Naive thymus-derived CD4-positive, alpha-beta T cell (primary cell): ENCODE data around the gene SLC10A1. TPM values are rescaled to one million over a fixed set of nuclear protein-coding genes. Genes with fewer than 3 reads are reported as not detected.
"Not testable (repeated sequence)": the region's sequence is repeated elsewhere in the genome, so short reads cannot be mapped to it uniquely, and the experiment has no call there.

Experiments used
- ATAC-seq: fragments of 150-1000 bp; cut with Tn5 transposase; 2 replicates; pipeline ENCODE4 v1.10.0; 2021; ENCODE audit warnings: mild to moderate bottlenecking, moderate library complexity
- CTCF ChIA-PET: fragments of 350-600 bp; sonication (Branson Sonifier 250); formaldehyde crosslinking; loops from one replicate; lab custom pipeline; 2021; ENCODE audit warnings: antibody characterized with exemption; lab: Charles Lee
- POLR2A ChIA-PET: fragments of 350-600 bp; sonication (Branson Sonifier 250); formaldehyde crosslinking; loops from one replicate; lab custom pipeline; 2021; ENCODE audit warnings: antibody characterized with exemption, inconsistent platforms; lab: Charles Lee
- DNase-seq, 9 donors: peaks; one replicate each; pipeline versions ENCODE4 v3.0.0 to v3.0.0-alpha.2; 2020 to 2022; ENCODE audit warnings: mixed read lengths in 1 of 9
- H3K27ac ChIP-seq: one replicate; pipeline ENCODE4 v1.7.0; 2013; ENCODE audit warnings: mild to moderate bottlenecking, low read depth, low read length, moderate library complexity
- H3K27me3 ChIP-seq, 2 donors: one replicate each; pipeline ENCODE4 v1.7.0; 2013; ENCODE audit warnings: low read length in 2 of 2, mild to moderate bottlenecking in 2 of 2, moderate library complexity in 2 of 2; ENCODE audit not compliant: control insufficient read depth in 2 of 2, insufficient read depth in 2 of 2
- H3K36me3 ChIP-seq, 3 experiments: 1 replicate in 2 of 3; 2 replicates in 1 of 3; pipeline ENCODE4 v1.7.0; 2013; ENCODE audit warnings: low read length in 3 of 3, mild to moderate bottlenecking in 3 of 3, moderate library complexity in 1 of 3; ENCODE audit not compliant: insufficient read depth in 3 of 3, control insufficient read depth in 2 of 3
- H3K4me1 ChIP-seq, 2 donors: one replicate each; pipeline ENCODE4 v1.7.0; 2013; ENCODE audit warnings: low read length in 2 of 2, mild to moderate bottlenecking in 2 of 2, moderate library complexity in 1 of 2; ENCODE audit not compliant: control insufficient read depth in 2 of 2, insufficient read depth in 2 of 2
- H3K4me3 ChIP-seq: 2 replicates; pipeline ENCODE4 v1.7.0; 2013; ENCODE audit warnings: mild to moderate bottlenecking, low read length
- H3K9me3 ChIP-seq, 3 experiments: 1 replicate in 2 of 3; 2 replicates in 1 of 3; pipeline ENCODE4 v1.7.0; 2013; ENCODE audit warnings: low read length in 3 of 3; ENCODE audit not compliant: control insufficient read depth in 2 of 3
- H3K27ac Mint-ChIP-seq, 9 donors: one replicate each; pipeline ENCODE4 v1.8.0; 2020 to 2022; ENCODE audit warnings: mixed read lengths in 9 of 9, mild to moderate bottlenecking in 8 of 9, moderate library complexity in 5 of 9, inconsistent platforms in 2 of 9
- H3K27me3 Mint-ChIP-seq, 5 donors: one replicate each; pipeline ENCODE4 v1.8.0; 2021 to 2022; ENCODE audit warnings: mixed read lengths in 5 of 5, mild to moderate bottlenecking in 1 of 5
- H3K36me3 Mint-ChIP-seq, 5 donors: one replicate each; pipeline ENCODE4 v1.8.0; 2020 to 2022; ENCODE audit warnings: mixed read lengths in 5 of 5, mild to moderate bottlenecking in 3 of 5, inconsistent platforms in 1 of 5
- H3K4me1 Mint-ChIP-seq, 7 donors: one replicate each; pipeline ENCODE4 v1.8.0; 2020 to 2022; ENCODE audit warnings: mixed read lengths in 7 of 7, mild to moderate bottlenecking in 3 of 7, inconsistent platforms in 1 of 7
- H3K4me3 Mint-ChIP-seq, 10 donors: one replicate each; pipeline ENCODE4 v1.8.0; 2020 to 2022; ENCODE audit warnings: mild to moderate bottlenecking in 10 of 10, mixed read lengths in 10 of 10, moderate library complexity in 6 of 10, inconsistent platforms in 2 of 10
- H3K9me3 Mint-ChIP-seq, 11 donors: one replicate each; pipeline ENCODE4 v1.8.0; 2020 to 2022; ENCODE audit warnings: mixed read lengths in 11 of 11, mild to moderate bottlenecking in 4 of 11, inconsistent platforms in 1 of 11, moderate library complexity in 1 of 11
- intact Hi-C, 2 donors: fragments of 100-400 bp; cut with micrococcal nuclease; formaldehyde crosslinking; loops; one replicate each; pipeline ENCODE4 v1.15.1; 2023
- polyA plus RNA-seq, 2 donors: library from polyadenylated mRNA; unstranded; fragments of 300-500 nt; fragmentation: Illumina TruSeq; gene quantifications; one replicate each; pipeline ENCODE4 v1.2.3, GENCODE V29; 2021
- total RNA-seq, 6 experiments: library from RNA in 5 of 6; stranded (reverse) in 5 of 6; gene quantifications; 1 replicate in 5 of 6; 2 replicates in 1 of 6; pipeline ENCODE4 v1.2.3 and lab custom pipeline; 2021 to 2026

Gene SLC10A1
- total and polyA plus RNA-seq, 7 experiments from 2014 or later: 0.14 TPM; not detected in 6

DNA sequence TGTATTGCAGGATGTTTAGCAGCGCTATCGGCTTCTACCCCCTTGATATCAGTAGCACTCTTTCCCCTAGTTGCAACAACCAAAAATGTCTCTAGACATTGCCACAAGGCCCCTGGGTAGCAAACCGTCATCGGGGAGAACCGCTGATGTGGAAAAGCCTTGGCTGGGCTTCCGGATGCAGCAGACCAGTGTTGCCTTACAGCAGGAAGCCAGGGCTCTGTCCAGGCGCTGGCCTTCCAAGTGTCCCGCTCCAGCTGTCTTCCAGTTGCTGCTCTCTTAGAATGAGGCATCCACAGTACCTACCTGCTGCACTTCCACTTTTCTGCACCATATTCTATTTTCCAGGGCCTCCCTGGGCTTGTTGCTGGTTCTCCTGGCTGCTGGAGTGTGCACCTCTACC lies 22.6 kb upstream of the SLC10A1 start:
- Mint-ChIP-seq H3K4me1 (peaks cover 0 to 4% (median 3%) of the 10 kb centered on the region in 7 donors), H3K4me3 (no peak overlapping the region), H3K27me3 (peaks cover 0 to 7% (median 4%) of the 10 kb centered on the region in 5 donors), H3K9me3 (no peaks in the 10 kb centered on the region), H3K36me3 (no peaks in the 10 kb centered on the region), H3K27ac (no peak overlapping the region)
- H3K27me3 ChIP-seq: no peaks in the 10 kb centered on the region
- H3K27ac ChIP-seq: no peak overlapping the region
- H3K36me3 ChIP-seq: no peaks in the 10 kb centered on the region
- intact Hi-C loops: loop anchor here (2.0 to 10.0 kb wide), 6 partner anchors 85 to 989 kb away; partner anchors contain the start of gene MAP3K9 (in 1 of the 2)
- no peaks in the 10 kb centered on the region for H3K9me3 ChIP-seq
- DNase-seq (no peak), ATAC-seq (no peak)
- POLR2A ChIA-PET: no interaction called here
- H3K4me1 ChIP-seq: no peaks in the 10 kb centered on the region
- CTCF ChIA-PET: no interaction called here
- H3K4me3 ChIP-seq: no peak overlapping the region

DNA sequence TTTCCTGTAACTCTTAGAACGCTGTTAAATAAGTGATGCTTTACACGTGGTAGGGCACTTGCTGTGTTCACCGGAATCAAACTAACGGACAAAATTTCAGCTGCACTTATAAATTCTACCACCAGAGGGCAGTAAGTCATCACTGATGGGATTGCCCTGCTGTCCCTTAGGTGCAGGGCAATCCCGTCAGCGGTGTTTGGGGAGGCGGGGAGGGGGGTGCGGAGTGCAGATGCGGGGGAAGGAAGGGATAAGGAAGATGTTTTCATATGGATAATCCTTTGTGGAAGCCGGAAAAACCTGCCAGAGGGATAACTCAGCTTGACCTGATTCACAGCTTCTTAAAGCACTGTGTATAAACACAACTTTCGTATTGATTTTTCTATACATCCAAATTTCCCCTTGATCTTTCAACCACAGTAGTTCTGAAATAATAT lies 21.7 kb upstream of the SLC10A1 start:
- Mint-ChIP-seq H3K36me3 (no peaks in the 10 kb centered on the region), H3K27ac (no peak overlapping the region), H3K4me3 (no peak overlapping the region), H3K27me3 (peaks cover 0 to 8% (median 4%) of the 10 kb centered on the region in 5 donors), H3K9me3 (no peaks in the 10 kb centered on the region), H3K4me1 (peaks cover 0 to 4% (median 3%) of the 10 kb centered on the region in 7 donors)
- Histone ChIP-seq H3K36me3 (no peaks in the 10 kb centered on the region), H3K27ac (no peak overlapping the region), H3K27me3 (no peaks in the 10 kb centered on the region), H3K4me1 (no peaks in the 10 kb centered on the region), H3K9me3 (no peaks in the 10 kb centered on the region), H3K4me3 (no peak overlapping the region)
- ChIA-PET CTCF (interaction anchor here (1.2 kb wide), 1 partner anchor 209 kb away, joined by 4 read pairs; no protein-coding TSS in a partner anchor), POLR2A (no interaction called here)
- DNase-seq: peak; percentile 16 to 76 (median 53)
- ATAC-seq: peak; percentile 84
- intact Hi-C loops: loop anchor here (1.0 to 10.0 kb wide), 10 partner anchors 84 to 999 kb away; partner anchors contain the start of gene MAP3K9 (in 1 of the 2)

- Mint-ChIP-seq H3K36me3 (no peaks in the 10 kb centered on the region), H3K27me3 (peaks cover 0 to 10% (median 4%) of the 10 kb centered on the region in 5 donors), H3K4me3 (no peak overlapping the region), H3K4me1 (peaks cover 0 to 4% (median 3%) of the 10 kb centered on the region in 7 donors), H3K27ac (no peak overlapping the region), H3K9me3 (no peaks in the 10 kb centered on the region)
- no peak for ATAC-seq
- Histone ChIP-seq H3K9me3 (no peaks in the 10 kb centered on the region), H3K27me3 (no peaks in the 10 kb centered on the region), H3K27ac (no peak overlapping the region), H3K4me1 (no peaks in the 10 kb centered on the region), H3K36me3 (no peaks in the 10 kb centered on the region), H3K4me3 (no peak overlapping the region)
- no peak for DNase-seq
- ChIA-PET CTCF (no interaction called here), POLR2A (no interaction called here)
- intact Hi-C loops: loop anchor here (5.0 to 10.0 kb wide), 5 partner anchors 81 to 899 kb away; no protein-coding TSS in a partner anchor
Measured at GRCh38 chr14:69816216-69816615, 19.2 kb upstream of the SLC10A1 start.

GRCh38 chr14:69815556-69815955 lies 18.5 kb upstream of the SLC10A1 start:
- ChIA-PET CTCF (no interaction called here), POLR2A (no interaction called here)
- Histone ChIP-seq H3K4me3 (no peak overlapping the region), H3K27ac (no peak overlapping the region), H3K4me1 (no peaks in the 10 kb centered on the region), H3K9me3 (no peaks in the 10 kb centered on the region), H3K27me3 (no peaks in the 10 kb centered on the region), H3K36me3 (no peaks in the 10 kb centered on the region)
- Mint-ChIP-seq H3K9me3 (peaks cover 0 to 3% (median 0%) of the 10 kb centered on the region in 11 donors), H3K27me3 (peaks cover 0 to 8% (median 4%) of the 10 kb centered on the region in 5 donors), H3K4me3 (no peak overlapping the region), H3K27ac (no peak overlapping the region), H3K36me3 (no peaks in the 10 kb centered on the region), H3K4me1 (peaks cover 0 to 4% (median 3%) of the 10 kb centered on the region in 7 donors)
- no peak for ATAC-seq
- intact Hi-C loops: loop anchor here (5.0 to 10.0 kb wide), 5 partner anchors 81 to 899 kb away; no protein-coding TSS in a partner anchor
- DNase-seq: no peak

- Histone ChIP-seq H3K36me3 (no peaks in the 10 kb centered on the region), H3K4me3 (no peak overlapping the region), H3K27ac (no peak overlapping the region), H3K4me1 (no peaks in the 10 kb centered on the region), H3K27me3 (no peaks in the 10 kb centered on the region), H3K9me3 (no peaks in the 10 kb centered on the region)
- Mint-ChIP-seq H3K9me3 (peaks cover 0 to 3% (median 0%) of the 10 kb centered on the region in 11 donors), H3K4me1 (peaks cover 0 to 4% (median 3%) of the 10 kb centered on the region in 7 donors), H3K4me3 (no peak overlapping the region), H3K27ac (no peak overlapping the region), H3K27me3 (peaks cover 0 to 8% (median 4%) of the 10 kb centered on the region in 5 donors), H3K36me3 (no peaks in the 10 kb centered on the region)
- ATAC-seq (no peak), DNase-seq (no peak)
- intact Hi-C loops: loop anchor here in 1 of 2 donors (10.0 kb wide), 3 partner anchors 80 to 900 kb away; no protein-coding TSS in a partner anchor
- ChIA-PET CTCF (no interaction called here), POLR2A (interaction anchor here (0.8 kb wide), 1 partner anchor 28 kb away, joined by 3 read pairs; no protein-coding TSS in a partner anchor)
Measured at GRCh38 chr14:69814397-69814796, 17.4 kb upstream of the SLC10A1 start.

DNA sequence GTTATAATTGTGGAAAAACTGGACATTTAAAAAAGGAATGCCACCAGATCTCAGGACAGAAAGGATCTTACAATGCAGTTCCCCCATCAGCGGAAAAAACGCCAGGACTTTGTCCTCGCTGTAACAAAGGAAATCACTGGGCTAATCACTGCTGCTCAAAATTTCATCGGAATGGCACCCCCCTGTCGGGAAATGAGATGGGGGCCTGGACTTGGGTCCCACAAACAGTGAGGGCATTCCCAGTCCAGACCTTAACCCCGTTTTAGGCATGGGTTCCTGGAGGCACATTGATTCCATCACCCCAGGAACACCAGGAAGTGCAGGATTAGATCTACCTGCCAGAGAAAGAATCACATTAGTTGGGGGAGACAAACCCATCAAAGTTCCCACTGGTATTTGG lies 16.3 kb upstream of the SLC10A1 start:
- H3K9me3 ChIP-seq, H3K9me3 Mint-ChIP-seq, DNase-seq, CTCF ChIA-PET, H3K36me3 Mint-ChIP-seq, H3K27me3 ChIP-seq, H3K27ac ChIP-seq, H3K4me1 Mint-ChIP-seq, ATAC-seq, H3K27me3 Mint-ChIP-seq, H3K36me3 ChIP-seq, H3K4me3 Mint-ChIP-seq, H3K4me1 ChIP-seq, H3K27ac Mint-ChIP-seq, POLR2A ChIA-PET, H3K4me3 ChIP-seq: not testable (repeated sequence)
- intact Hi-C loops: loop anchor here in 1 of 2 donors (10.0 kb wide), 3 partner anchors 79 to 901 kb away; no protein-coding TSS in a partner anchor

DNA sequence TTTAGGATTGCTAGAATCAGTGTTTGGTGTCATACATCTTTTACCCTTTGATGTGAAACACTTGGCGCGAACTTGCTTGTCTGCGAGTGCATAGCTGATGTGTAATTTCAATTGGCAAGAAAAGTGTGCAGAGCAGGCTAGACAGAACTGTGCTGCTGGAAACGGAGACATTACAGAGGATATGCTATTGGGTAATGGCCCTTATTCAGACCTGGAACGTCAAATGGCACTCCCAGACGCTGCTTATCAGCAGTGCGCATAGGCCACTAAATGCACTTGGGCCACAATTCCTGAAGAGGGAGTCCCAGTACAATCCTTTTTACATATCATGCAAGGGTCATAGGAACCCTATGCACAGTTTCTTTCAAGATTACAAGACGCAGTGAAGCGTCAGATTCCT lies 15.7 kb upstream of the SLC10A1 start:
- no peaks in the 10 kb centered on the region for H3K4me1 Mint-ChIP-seq
- no peak for ATAC-seq
- peaks cover 0 to 12% (median 0%) of the 10 kb centered on the region in 5 donors for H3K27me3 Mint-ChIP-seq
- Histone ChIP-seq H3K4me3 (no peak overlapping the region), H3K36me3 (no peaks in the 10 kb centered on the region), H3K27ac (no peak overlapping the region), H3K4me1 (no peaks in the 10 kb centered on the region), H3K27me3 (no peaks in the 10 kb centered on the region), H3K9me3 (no peaks in the 10 kb centered on the region)
- intact Hi-C loops: loop anchor here in 1 of 2 donors (10.0 kb wide), 3 partner anchors 78 to 902 kb away; no protein-coding TSS in a partner anchor
- H3K4me3 Mint-ChIP-seq: no peak overlapping the region
- ChIA-PET POLR2A (no interaction called here), CTCF (no interaction called here)
- no peak overlapping the region for H3K27ac Mint-ChIP-seq
- no peak for DNase-seq
- peaks cover 0 to 3% (median 0%) of the 10 kb centered on the region in 11 donors for H3K9me3 Mint-ChIP-seq
- no peaks in the 10 kb centered on the region for H3K36me3 Mint-ChIP-seq
